Measurements from ENCODE around the gene VCP. TPM values are rescaled to one million over a fixed set of nuclear protein-coding genes. Genes with fewer than 3 reads are reported as not detected.

The VCP gene
- total and polyA plus RNA-seq, 9 of the 15 experiments (the other 6 are each of a cell fraction or from before 2014, with no cell fraction given): 7.1 to 257 (median 199) TPM

GRCh38 chr9:35096035-35096849 lies 23.8 kb upstream of the VCP start, which contains the start of gene PIGO (continued):
- TF ChIP-seq ARID4B (CRISPR knock-in tag; IDR thresholded peaks at IDR 0.05) (peak; percentile 52; the same call in 1 of the 2 replicates), TEAD1 (CRISPR knock-in tag; IDR thresholded peaks at IDR 0.05) (peak in 1 of 2 experiments; percentile 58; a peak in 1 of 4 replicates), TCF3 (CRISPR knock-in tag; IDR thresholded peaks at IDR 0.05) (no peak), KLF6 (CRISPR knock-in tag; IDR thresholded peaks at IDR 0.05; ENCODE audit: borderline replicate concordance) (no peak), NFIX (CRISPR knock-in tag; IDR thresholded peaks at IDR 0.05; ENCODE audit: low read depth) (no peak), SP2 (IDR thresholded peaks at IDR 0.05; ENCODE audit: extremely low read depth, low read depth, low read length, poor library complexity, severe bottlenecking) (peak; percentile 86), BHLHE40 (IDR thresholded peaks at IDR 0.05; ENCODE audit: low read length) (0 out of 2 replicates have a peak, but pooled peaks have one; percentile 14), CTCF (IDR thresholded peaks at IDR 0.05 in 2 of 3, conservative IDR thresholded peaks at IDR 0.05 in 1 of 3; ENCODE audit: insufficient read depth in 2 of 3, low read depth in 1 of 3, low read length in 3 of 3) (peak; percentile 78 to 85 (median 82)), GTF2E2 (tag; IDR thresholded peaks at IDR 0.05) (no peak; the same call in 1 of the 2 replicates), MAZ (CRISPR knock-in tag; conservative IDR thresholded peaks at IDR 0.05 in 1 of 2, IDR thresholded peaks at IDR 0.05 in 1 of 2) (peak; percentile 72 to 81), POLR3A (IDR thresholded peaks at IDR 0.05; ENCODE audit: borderline replicate concordance, extremely low read depth, insufficient read depth, insufficient read length) (no peak), FOXJ3 (CRISPR knock-in tag; IDR thresholded peaks at IDR 0.05) (no peak), ZBED1 (IDR thresholded peaks at IDR 0.05) (no peak), MCM5 (IDR thresholded peaks at IDR 0.05; ENCODE audit: low read depth) (no peak), E2F4 (CRISPR knock-in tag; IDR thresholded peaks at IDR 0.05; ENCODE audit: low read depth) (no peak), ZNF217 (CRISPR knock-in tag; IDR thresholded peaks at IDR 0.05) (no peak), ZBTB33 (CRISPR knock-in tag; IDR thresholded peaks at IDR 0.05) (no peak)

Data from K562 (cell line).